H9 (cell line): ENCODE results near the gene PPOX. TPM values are rescaled to one million over a fixed set of nuclear protein-coding genes. Genes with fewer than 3 reads are reported as not detected.

Experiments used
- DNase-seq: peaks from one replicate; pipeline ENCODE4 v3.0.0-alpha.2; 2017
- H2AFZ ChIP-seq: one replicate; pipeline ENCODE4 v1.6.1; 2013; ENCODE audit warnings: mild to moderate bottlenecking, low read length, control low read depth, moderate library complexity
- H2AK5ac ChIP-seq: 2 replicates; pipeline ENCODE4 v1.6.1; 2013; ENCODE audit warnings: low read length, control low read depth, mixed read lengths; ENCODE audit not compliant: insufficient read length
- H2BK120ac ChIP-seq: one replicate; pipeline ENCODE4 v1.6.1; 2013; ENCODE audit warnings: low read depth, mild to moderate bottlenecking, low read length, control low read depth, inconsistent platforms; ENCODE audit not compliant: poor library complexity, severe bottlenecking
- H2BK12ac ChIP-seq: 2 replicates; pipeline ENCODE4 v1.6.1; 2013; ENCODE audit warnings: low read length, control low read depth, mixed read lengths, low read depth; ENCODE audit not compliant: insufficient read length
- H2BK15ac ChIP-seq: 2 replicates; pipeline ENCODE4 v1.6.1; 2013; ENCODE audit warnings: low read depth, low read length, control low read depth
- H2BK20ac ChIP-seq: one replicate; pipeline ENCODE4 v1.6.1; 2013; ENCODE audit warnings: low read depth, mild to moderate bottlenecking, low read length, control low read depth, inconsistent platforms; ENCODE audit not compliant: poor library complexity, severe bottlenecking
- H2BK5ac ChIP-seq: 2 replicates; pipeline ENCODE4 v1.6.1; 2013; ENCODE audit warnings: low read length, control low read depth, mixed read lengths; ENCODE audit not compliant: insufficient read length
- H3K14ac ChIP-seq: 2 replicates; pipeline ENCODE4 v1.6.1; 2013; ENCODE audit warnings: low read length, control low read depth; ENCODE audit not compliant: insufficient read depth
- H3K18ac ChIP-seq: 2 replicates; pipeline ENCODE4 v1.6.1; 2013; ENCODE audit warnings: low read depth, mild to moderate bottlenecking, mixed read lengths, low read length, control low read depth; ENCODE audit not compliant: insufficient read length
- H3K23ac ChIP-seq: 2 replicates; pipeline ENCODE4 v1.6.1; 2013; ENCODE audit warnings: low read length, control low read depth, mixed read lengths, low read depth; ENCODE audit not compliant: insufficient read length
- H3K23me2 ChIP-seq: 2 replicates; pipeline ENCODE4 v1.6.1; 2013; ENCODE audit warnings: low read depth, mild to moderate bottlenecking, mixed read lengths, low read length, control low read depth; ENCODE audit not compliant: insufficient read length, poor library complexity, severe bottlenecking
- H3K27ac ChIP-seq: 2 replicates; pipeline ENCODE4 v1.5.1; 2013; ENCODE audit warnings: low read length, control low read depth, mixed read lengths, low read depth; ENCODE audit not compliant: insufficient read length
- H3K27me3 ChIP-seq: 2 replicates; pipeline ENCODE4 v1.6.1; 2013; ENCODE audit warnings: low read length, control low read depth, inconsistent platforms; ENCODE audit not compliant: insufficient read depth
- H3K4ac ChIP-seq: 2 replicates; pipeline ENCODE4 v1.6.1; 2013; ENCODE audit warnings: low read depth, mild to moderate bottlenecking, control low read depth, inconsistent platforms, low read length, moderate library complexity
- H3K4me1 ChIP-seq: 2 replicates; pipeline ENCODE4 v1.6.1; 2013; ENCODE audit warnings: low read length, control low read depth, inconsistent platforms; ENCODE audit not compliant: insufficient read depth
- H3K4me2 ChIP-seq: 2 replicates; pipeline ENCODE4 v1.6.1; 2013; ENCODE audit warnings: low read length, control low read depth, mixed read lengths; ENCODE audit not compliant: insufficient read length, insufficient read depth
- H3K56ac ChIP-seq: 2 replicates; pipeline ENCODE4 v1.6.1; 2013; ENCODE audit warnings: low read depth, mild to moderate bottlenecking, mixed read lengths, low read length, control low read depth; ENCODE audit not compliant: insufficient read length
- H3K79me1 ChIP-seq: 2 replicates; pipeline ENCODE4 v1.6.1; 2013; ENCODE audit warnings: low read depth, mild to moderate bottlenecking, moderate library complexity, low read length, control low read depth, inconsistent platforms; ENCODE audit not compliant: insufficient read depth, poor library complexity, severe bottlenecking
- H3K79me2 ChIP-seq: 2 replicates; pipeline ENCODE4 v1.6.1; 2013; ENCODE audit warnings: low read length, control low read depth, inconsistent platforms; ENCODE audit not compliant: insufficient read depth
- H3K9ac ChIP-seq: 2 replicates; pipeline ENCODE4 v1.6.1; 2013; ENCODE audit warnings: low read length, control low read depth, mixed read lengths; ENCODE audit not compliant: insufficient read length; ENCODE audit errors: extremely low read depth
- H3K9me3 ChIP-seq: one replicate; pipeline ENCODE4 v1.6.1; 2013; ENCODE audit warnings: low read depth, low read length, inconsistent platforms; ENCODE audit not compliant: control insufficient read depth
- H3T11ph ChIP-seq: one replicate; pipeline ENCODE4 v1.6.1; 2013; ENCODE audit warnings: mild to moderate bottlenecking, low read length, control low read depth, inconsistent platforms
- H4K20me1 ChIP-seq: one replicate; pipeline ENCODE4 v1.6.1; 2013; ENCODE audit not compliant: control insufficient read depth, insufficient read length, insufficient read depth
- H4K5ac ChIP-seq: 2 replicates; pipeline ENCODE4 v1.6.1; 2013; ENCODE audit warnings: low read depth, mild to moderate bottlenecking, mixed read lengths, low read length, control low read depth; ENCODE audit not compliant: insufficient read length
- H4K8ac ChIP-seq: replicated peaks from 2 replicates; pipeline ENCODE4 v1.6.1; 2013; ENCODE audit warnings: low read length, control low read depth, mixed read lengths, low read depth; ENCODE audit not compliant: insufficient read length
- H4K91ac ChIP-seq: 2 replicates; pipeline ENCODE4 v1.6.1; 2013; ENCODE audit warnings: low read depth, mild to moderate bottlenecking, moderate library complexity, mixed read lengths, low read length, control low read depth; ENCODE audit not compliant: insufficient read length
- H3K27ac Mint-ChIP-seq, 3 experiments: 2 replicates in 2 of 3; 3 replicates in 1 of 3; pipeline ENCODE4 v1.8.0; 2020 to 2021; ENCODE audit warnings: mixed read lengths in 3 of 3, mild to moderate bottlenecking in 1 of 3, moderate library complexity in 1 of 3
- H3K27me3 Mint-ChIP-seq: 2 replicates; pipeline ENCODE4 v1.8.0; 2021; ENCODE audit warnings: low read depth, mild to moderate bottlenecking, moderate library complexity, mixed read lengths
- H3K36me3 Mint-ChIP-seq, 3 experiments: 2 replicates in 2 of 3; 3 replicates in 1 of 3; pipeline ENCODE4 v1.8.0; 2020 to 2021; ENCODE audit warnings: low read depth in 3 of 3, mixed read lengths in 3 of 3; ENCODE audit not compliant: insufficient read depth in 1 of 3
- H3K4me1 Mint-ChIP-seq, 2 experiments: 2 replicates each; pipeline ENCODE4 v1.8.0; 2020; ENCODE audit warnings: mixed read lengths in 2 of 2
- H3K4me3 Mint-ChIP-seq, 2 experiments: 2 replicates in 1 of 2; 3 replicates in 1 of 2; pipeline ENCODE4 v1.8.0; 2020 to 2021; ENCODE audit warnings: mild to moderate bottlenecking in 2 of 2, mixed read lengths in 2 of 2, moderate library complexity in 1 of 2
- H3K9me3 Mint-ChIP-seq, 2 experiments: 2 replicates in 1 of 2; 3 replicates in 1 of 2; pipeline ENCODE4 v1.8.0; 2020; ENCODE audit warnings: mild to moderate bottlenecking in 2 of 2, mixed read lengths in 2 of 2, moderate library complexity in 1 of 2
- CTCF ChIP-seq: fragments of 200-600 bp; sonication (generic); conservative IDR thresholded peaks from 3 replicates; pipeline ENCODE4 v1.8.0; 2021; ENCODE audit warnings: antibody characterized with exemption, mild to moderate bottlenecking
- WGBS: extraction: QIAGEN DNeasy Blood & Tissue Kit; methylation state at CpG from one replicate; pipeline ENCODE4 v1.1.7; 2013; ENCODE audit warnings: missing lambda C conversion rate, low lambda C conversion rate, mixed read lengths; ENCODE audit not compliant: insufficient read length; ENCODE audit errors: extremely low coverage; 5-methylcytosine and 5-hydroxymethylcytosine counted together
- total RNA-seq: library from RNA; stranded (reverse); gene quantifications from 2 replicates; pipeline ENCODE4 v1.2.1, GENCODE V29; 2021

Gene PPOX
- total RNA-seq, 1 experiment from 2014 or later: 39.8 TPM

GRCh38 chr1:161215076-161215475 is 48.9 kb downstream of the PPOX start, which contains the start of gene FCER1G:
FCER1G (plus strand) TSS chr1:161215295; CDS start chr1:161215322, 27 bp downstream.
- Histone ChIP-seq H3K23ac (no peak within 1 kb of the TSS), H4K20me1 (no peaks in the 10 kb centered on the region), H3K18ac (no peak within 1 kb of the TSS), H2AK5ac (no peak within 1 kb of the TSS), H2BK120ac (no peak within 1 kb of the TSS), H3K56ac (no peak within 1 kb of the TSS), H3K4me1 (peaks cover 4% of the 10 kb centered on the region; the same call in 1 of the 2 replicates), H2BK5ac (no peak within 1 kb of the TSS), H2BK15ac (no peak within 1 kb of the TSS), H4K5ac (no peak within 1 kb of the TSS), H3K9me3 (no peaks in the 10 kb centered on the region), H3K27ac (no peak within 1 kb of the TSS), H3T11ph (no peak within 1 kb of the TSS), H3K4me2 (no peak within 1 kb of the TSS), H3K79me2 (no peaks in the 10 kb centered on the region), H2AFZ (no peak within 1 kb of the TSS), H3K23me2 (no peaks in the 10 kb centered on the region), H3K79me1 (no peaks in the 10 kb centered on the region), H4K91ac (no peak within 1 kb of the TSS), H3K14ac (no peak within 1 kb of the TSS), H3K4ac (no peak within 1 kb of the TSS), H3K9ac (no peak within 1 kb of the TSS), H3K27me3 (no peaks in the 10 kb centered on the region), H4K8ac (no peak within 1 kb of the TSS), H2BK20ac (no peak within 1 kb of the TSS), H2BK12ac (no peak within 1 kb of the TSS)
- no peak for TF ChIP-seq CTCF
- Mint-ChIP-seq H3K4me3 (no peak within 1 kb of the TSS), H3K27ac (peak within 1 kb of the TSS in 2 of 3 experiments; percentile 39 to 85; a peak in 3 of 7 replicates), H3K9me3 (no peaks in the 10 kb centered on the region), H3K4me1 (peaks cover 19 to 27% of the 10 kb centered on the region in 2 experiments), H3K27me3 (no peaks in the 10 kb centered on the region), H3K36me3 (peaks cover 21 to 49% (median 49%) of the 10 kb centered on the region in 3 experiments)
- DNase-seq: no peak
- WGBS: no CpG with 5 or more reads among the region's 10 CpGs
